Upper lobe of left lung (tissue), 4 donors: Measurements from ENCODE around the gene SAMMSON.

Source experiments
- CTCF ChIP-seq, 6 experiments: fragments of 450-650 bp in 4 of 6; fragments of 200-600 bp in 2 of 6; sonication (generic) in 2 of 6; IDR thresholded peaks; one replicate each; pipeline ENCODE4 v1.5.1; 2016 to 2019; ENCODE audit warnings: antibody characterized with exemption in 6 of 6
- EP300 ChIP-seq, 4 donors: sonication (generic); formaldehyde crosslinking; IDR thresholded peaks; one replicate each; pipeline ENCODE4 v1.5.1; 2017; ENCODE audit warnings: antibody characterized with exemption in 4 of 4, control low read depth in 2 of 4

- no peak for TF ChIP-seq CTCF (IDR thresholded peaks at IDR 0.05)
- TF ChIP-seq EP300 (IDR thresholded peaks at IDR 0.05): no peak
Observed at GRCh38 chr3:70000563-70001081, 1.1 kb downstream of the SAMMSON start.
